ENCODE measurements around the gene HTT. TPM values are rescaled to one million over a fixed set of nuclear protein-coding genes. Genes with fewer than 3 reads are reported as not detected.

HTT gene
- total and polyA plus RNA-seq, 2 of the 13 experiments (the other 11 are each of a cell fraction or from before 2014, with no cell fraction given) = 17.5 to 19.5 TPM

- TF ChIP-seq ZNF616 (CRISPR knock-in tag; IDR thresholded peaks at IDR 0.05; ENCODE audit: low read depth) = no peak
- no peak for TF ChIP-seq YY1 (IDR thresholded peaks at IDR 0.05; ENCODE audit: insufficient read depth, insufficient replicate concordance, low read depth, low read length)
- TF ChIP-seq HOXA3 (CRISPR knock-in tag; IDR thresholded peaks at IDR 0.05) = peak; percentile 25; the same call in 1 of the 2 replicates
- no peak for TF ChIP-seq SALL2 (CRISPR knock-in tag; IDR thresholded peaks at IDR 0.05)
- no peak for TF ChIP-seq ZNF709 (CRISPR knock-in tag; IDR thresholded peaks at IDR 0.05)
- no peak for TF ChIP-seq ATAD3A (CRISPR knock-in tag; IDR thresholded peaks at IDR 0.05)
- no peak for TF ChIP-seq ZNF557 (CRISPR knock-in tag; IDR thresholded peaks at IDR 0.05)
- no peak for TF ChIP-seq ZSCAN30 (CRISPR knock-in tag; IDR thresholded peaks at IDR 0.05)
- TF ChIP-seq ZNF792 (CRISPR knock-in tag; IDR thresholded peaks at IDR 0.05) = 0 out of 2 replicates have a peak, but pooled peaks have one; percentile 33
- TF ChIP-seq LCORL (IDR thresholded peaks at IDR 0.05) = no peak
- peak; percentile 42; the same call in 1 of the 2 replicates for TF ChIP-seq LCORL (CRISPR knock-in tag; IDR thresholded peaks at IDR 0.05)
- TF ChIP-seq BCL3 (CRISPR knock-in tag; IDR thresholded peaks at IDR 0.05) = no peak; the same call in 1 of the 2 replicates
- TF ChIP-seq ELF3 (CRISPR knock-in tag; IDR thresholded peaks at IDR 0.05) = peak; percentile 75
- TF ChIP-seq ERF (CRISPR knock-in tag; IDR thresholded peaks at IDR 0.05) = peak; percentile 37; the same call in 1 of the 2 replicates
- TF ChIP-seq ZNF720 (CRISPR knock-in tag; IDR thresholded peaks at IDR 0.05) = no peak
- no peak for TF ChIP-seq ZNF746 (CRISPR knock-in tag; IDR thresholded peaks at IDR 0.05)
- TF ChIP-seq HNF4G (IDR thresholded peaks at IDR 0.05; ENCODE audit: borderline replicate concordance, low read depth, low read length) = peak; percentile 17; the same call in 1 of the 2 replicates
- TF ChIP-seq HNF4G (CRISPR knock-in tag; IDR thresholded peaks at IDR 0.05; ENCODE audit: borderline replicate concordance, low read depth) = no peak
- TF ChIP-seq HIVEP1 (CRISPR knock-in tag; IDR thresholded peaks at IDR 0.05) = no peak
- TF ChIP-seq PBX2 (CRISPR knock-in tag; IDR thresholded peaks at IDR 0.05) = no peak
- TF ChIP-seq MATR3 (CRISPR knock-in tag; IDR thresholded peaks at IDR 0.05) = no peak
- TF ChIP-seq GLI4 (CRISPR knock-in tag; IDR thresholded peaks at IDR 0.05; ENCODE audit: borderline replicate concordance) = no peak
- TF ChIP-seq HDAC1 (CRISPR knock-in tag; IDR thresholded peaks at IDR 0.05) = 0 out of 2 replicates have a peak, but pooled peaks have one; percentile 16
- no peak for TF ChIP-seq HHEX (CRISPR knock-in tag; IDR thresholded peaks at IDR 0.05)
- no peak for TF ChIP-seq E2F5 (CRISPR knock-in tag; conservative IDR thresholded peaks at IDR 0.05)
- TF ChIP-seq SP1 (IDR thresholded peaks at IDR 0.05) = no peak
- peak; percentile 60 for TF ChIP-seq SP1 (CRISPR knock-in tag; IDR thresholded peaks at IDR 0.05)
- no peak for TF ChIP-seq ZNF670 (CRISPR knock-in tag; IDR thresholded peaks at IDR 0.05; ENCODE audit: borderline replicate concordance)
- TF ChIP-seq ZSCAN21 (CRISPR knock-in tag; IDR thresholded peaks at IDR 0.05; ENCODE audit: borderline replicate concordance) = no peak
- TF ChIP-seq GTF3A (CRISPR knock-in tag; conservative IDR thresholded peaks at IDR 0.05) = no peak
- TF ChIP-seq FLYWCH1 (CRISPR knock-in tag; IDR thresholded peaks at IDR 0.05) = no peak
- TF ChIP-seq ZNF460 (CRISPR knock-in tag; IDR thresholded peaks at IDR 0.05; ENCODE audit: borderline replicate concordance) = no peak
Observed at GRCh38 chr4:3036131-3036952, 38.1 kb upstream of the HTT start (continued).

All from HepG2 (cell line).